Measurements from ENCODE around the gene BABAM2.

GRCh38 chr2:28343184-28343942, 452.8 kb downstream of the BABAM2 start:
- TF ChIP-seq, protein P1, sequence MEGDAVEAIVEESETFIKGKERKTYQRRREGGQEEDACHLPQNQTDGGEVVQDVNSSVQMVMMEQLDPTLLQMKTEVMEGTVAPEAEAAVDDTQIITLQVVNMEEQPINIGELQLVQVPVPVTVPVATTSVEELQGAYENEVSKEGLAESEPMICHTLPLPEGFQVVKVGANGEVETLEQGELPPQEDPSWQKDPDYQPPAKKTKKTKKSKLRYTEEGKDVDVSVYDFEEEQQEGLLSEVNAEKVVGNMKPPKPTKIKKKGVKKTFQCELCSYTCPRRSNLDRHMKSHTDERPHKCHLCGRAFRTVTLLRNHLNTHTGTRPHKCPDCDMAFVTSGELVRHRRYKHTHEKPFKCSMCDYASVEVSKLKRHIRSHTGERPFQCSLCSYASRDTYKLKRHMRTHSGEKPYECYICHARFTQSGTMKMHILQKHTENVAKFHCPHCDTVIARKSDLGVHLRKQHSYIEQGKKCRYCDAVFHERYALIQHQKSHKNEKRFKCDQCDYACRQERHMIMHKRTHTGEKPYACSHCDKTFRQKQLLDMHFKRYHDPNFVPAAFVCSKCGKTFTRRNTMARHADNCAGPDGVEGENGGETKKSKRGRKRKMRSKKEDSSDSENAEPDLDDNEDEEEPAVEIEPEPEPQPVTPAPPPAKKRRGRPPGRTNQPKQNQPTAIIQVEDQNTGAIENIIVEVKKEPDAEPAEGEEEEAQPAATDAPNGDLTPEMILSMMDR (conservative IDR thresholded peaks at IDR 0.05; ENCODE audit: low read depth in 2 of 2): no peak
- TF ChIP-seq STAT1 (IDR thresholded peaks at IDR 0.05; ENCODE audit: unreplicated experiment): no peak
- no peak for TF ChIP-seq JUNB (IDR thresholded peaks at IDR 0.05; ENCODE audit: unreplicated experiment)
- no peak for TF ChIP-seq REST (IDR thresholded peaks at IDR 0.05; ENCODE audit: unreplicated experiment)
- TF ChIP-seq CREB1 (CRISPR knock-in tag; IDR thresholded peaks at IDR 0.05; ENCODE audit: low read depth): no peak
- TF ChIP-seq POLR2AphosphoS5 (IDR thresholded peaks at IDR 0.05; ENCODE audit: low read depth): no peak
- no peak for TF ChIP-seq ZNF331 (CRISPR knock-in tag; IDR thresholded peaks at IDR 0.05; ENCODE audit: low read depth)
- TF ChIP-seq EZH2phosphoT487 (IDR thresholded peaks at IDR 0.05; ENCODE audit: unreplicated experiment): no peak
- TF ChIP-seq EZH2 (IDR thresholded peaks at IDR 0.05; ENCODE audit: low read depth, unreplicated experiment): no peak
- no peak for TF ChIP-seq ZNF114 (CRISPR knock-in tag; IDR thresholded peaks at IDR 0.05)
